IMR-90 (cell line): Measurements from ENCODE around the gene TTYH3. TPM values are rescaled to one million over a fixed set of nuclear protein-coding genes. Genes with fewer than 3 reads are reported as not detected.
A peak's percentile ranks its signal among the peaks of the same experiment; 100 is the strongest.

Experiments
- ATAC-seq: fragments of 200-7000 bp; cut with Tn5 transposase; 2 replicates; pipeline ENCODE4 v1.9.1; 2020; ENCODE audit warnings: low read depth, mild to moderate bottlenecking, moderate library complexity
- BruUV-seq: library from RNA; stranded (reverse); fragments of 400-500 nt; replicated peaks from 2 replicates; lab custom pipeline; 2021; lab: Mats Ljungman, UMichigan
- CTCF ChIA-PET: fragments of 300-600 bp; formaldehyde crosslinking; extraction: SDS; loops from one replicate; lab custom pipeline; 2021; ENCODE audit warnings: antibody characterized with exemption; lab: Yijun Ruan, JAX
- POLR2A ChIA-PET: fragments of 300-600 bp; sonication (Branson Sonifier 250); formaldehyde crosslinking; loops from one replicate; lab custom pipeline; 2022; ENCODE audit warnings: antibody characterized with exemption; ENCODE audit not compliant: unreplicated experiment; lab: Charles Lee
- DNase-seq: peaks from one replicate; pipeline ENCODE4 v3.0.0; 2013
- H2AFZ ChIP-seq: replicated peaks from 2 replicates; pipeline ENCODE3; 2013; ENCODE audit warnings: low read length, mild to moderate bottlenecking; ENCODE audit not compliant: poor library complexity
- H2AK5ac ChIP-seq: 2 replicates; pipeline ENCODE4 v1.6.1; 2013; ENCODE audit warnings: low read depth, low read length, inconsistent platforms
- H2AK9ac ChIP-seq: replicated peaks from 2 replicates; pipeline ENCODE3; 2013; ENCODE audit warnings: mild to moderate bottlenecking, low read depth, low read length, moderate library complexity; ENCODE audit not compliant: poor library complexity
- H2BK120ac ChIP-seq: 2 replicates; pipeline ENCODE4 v1.6.1; 2013; ENCODE audit warnings: low read depth, low read length, inconsistent platforms
- H2BK15ac ChIP-seq: 3 replicates; pipeline ENCODE4 v1.6.1; 2013; ENCODE audit warnings: low read depth, low read length, inconsistent platforms
- H2BK20ac ChIP-seq: 2 replicates; pipeline ENCODE4 v1.6.1; 2013; ENCODE audit warnings: low read depth, mild to moderate bottlenecking, inconsistent platforms, low read length, moderate library complexity
- H2BK5ac ChIP-seq: 2 replicates; pipeline ENCODE4 v1.6.1; 2013; ENCODE audit warnings: mild to moderate bottlenecking, low read depth, low read length, inconsistent platforms; ENCODE audit not compliant: poor library complexity, severe bottlenecking
- H3K14ac ChIP-seq: replicated peaks from 2 replicates; pipeline ENCODE4 v1.6.1; 2013; ENCODE audit warnings: low read depth, low read length, inconsistent platforms
- H3K18ac ChIP-seq: 2 replicates; pipeline ENCODE4 v1.6.1; 2013; ENCODE audit warnings: low read depth, low read length, control low read depth
- H3K23ac ChIP-seq: 2 replicates; pipeline ENCODE4 v1.6.1; 2013; ENCODE audit warnings: low read depth, low read length, inconsistent platforms
- H3K27ac ChIP-seq: 2 replicates; pipeline ENCODE4 v1.5.1; 2013; ENCODE audit warnings: mild to moderate bottlenecking, control low read depth, low read length; ENCODE audit not compliant: insufficient read depth
- H3K27me3 ChIP-seq: 2 replicates; pipeline ENCODE4 v1.6.1; 2013; ENCODE audit warnings: low read length; ENCODE audit not compliant: control insufficient read depth, insufficient read depth
- H3K36me3 ChIP-seq: 2 replicates; pipeline ENCODE4 v1.6.1; 2013; ENCODE audit warnings: low read length, mixed read lengths; ENCODE audit not compliant: control insufficient read depth, insufficient read depth
- H3K4ac ChIP-seq: 2 replicates; pipeline ENCODE4 v1.6.1; 2013; ENCODE audit warnings: low read depth, low read length, inconsistent platforms
- H3K4me1 ChIP-seq: 2 replicates; pipeline ENCODE4 v1.6.1; 2013; ENCODE audit warnings: low read length, mixed read lengths; ENCODE audit not compliant: control insufficient read depth, insufficient read depth
- H3K4me2 ChIP-seq: 2 replicates; pipeline ENCODE4 v1.6.1; 2013; ENCODE audit warnings: low read depth, mild to moderate bottlenecking, control low read depth, low read length, moderate library complexity
- H3K4me3 ChIP-seq: 2 replicates; pipeline ENCODE4 v1.5.1; 2013; ENCODE audit warnings: low read depth, mild to moderate bottlenecking, control low read depth, low read length, moderate library complexity; ENCODE audit not compliant: insufficient read depth
- H3K56ac ChIP-seq: 2 replicates; pipeline ENCODE4 v1.6.1; 2013; ENCODE audit warnings: low read length, inconsistent platforms; ENCODE audit not compliant: insufficient read depth; ENCODE audit errors: extremely low read depth
- H3K79me1 ChIP-seq, 2 experiments: 2 replicates each; pipeline ENCODE4 v1.6.1; 2013; ENCODE audit warnings: low read length in 2 of 2, inconsistent platforms in 1 of 2, low read depth in 1 of 2
- H3K9ac ChIP-seq: 2 replicates; pipeline ENCODE4 v1.6.1; 2013; ENCODE audit warnings: low read depth, low read length, control low read depth
- H3K9me1 ChIP-seq: 2 replicates; pipeline ENCODE4 v1.6.1; 2013; ENCODE audit warnings: low read length, inconsistent platforms; ENCODE audit not compliant: insufficient read depth
- H3K9me3 ChIP-seq: 2 replicates; pipeline ENCODE4 v1.6.1; 2013; ENCODE audit warnings: low read length; ENCODE audit not compliant: control insufficient read depth, insufficient read depth
- H4K20me1 ChIP-seq: 2 replicates; pipeline ENCODE4 v1.6.1; 2013; ENCODE audit warnings: low read length, inconsistent platforms; ENCODE audit not compliant: insufficient read depth
- H4K5ac ChIP-seq: 2 replicates; pipeline ENCODE4 v1.6.1; 2013; ENCODE audit warnings: mild to moderate bottlenecking, low read depth, low read length, control low read depth
- H4K8ac ChIP-seq, 2 experiments: 2 replicates each; pipeline ENCODE4 v1.6.1; 2013; ENCODE audit warnings: low read depth in 2 of 2, low read length in 2 of 2, control low read depth in 1 of 2, inconsistent platforms in 1 of 2
- H4K91ac ChIP-seq: 2 replicates; pipeline ENCODE4 v1.6.1; 2013; ENCODE audit warnings: low read depth, low read length, inconsistent platforms; ENCODE audit not compliant: insufficient read depth
- FOS ChIP-seq: fragments of 150-350 bp; IDR thresholded peaks from 2 replicates; pipeline ENCODE4 v1.6.1; 2016; ENCODE audit warnings: low read depth, low read length
- MXI1 ChIP-seq: IDR thresholded peaks from 2 replicates; pipeline ENCODE4 v1.6.1; 2012; ENCODE audit warnings: low read depth, mild to moderate bottlenecking, low read length, moderate library complexity, borderline replicate concordance
- SMC3 ChIP-seq: fragments of 150-350 bp; IDR thresholded peaks from 2 replicates; pipeline ENCODE4 v1.6.1; 2016; ENCODE audit warnings: low read depth, mild to moderate bottlenecking, antibody characterized with exemption, low read length, moderate library complexity
- USF2 ChIP-seq: fragments of 150-350 bp; IDR thresholded peaks from 2 replicates; pipeline ENCODE4 v1.6.1; 2017; ENCODE audit warnings: mild to moderate bottlenecking, antibody characterized with exemption, low read length, low read depth
- WGBS, 2 experiments: methylation state at CpG; one replicate each; pipeline versions ENCODE4 v1.1.5 to v1.1.7; 2013; ENCODE audit warnings: missing lambda C conversion rate in 2 of 2; ENCODE audit not compliant: insufficient read length in 1 of 2; ENCODE audit errors: extremely low coverage in 2 of 2; 5-methylcytosine and 5-hydroxymethylcytosine counted together
- dilution Hi-C: fragments of 300-500 bp; cut with HindIII; formaldehyde crosslinking; loops from one replicate; pipeline ENCODE4 v1.14.3; 2018; ENCODE audit warnings: low sequenced_read_pairs; ENCODE audit not compliant: unreplicated experiment
- in situ Hi-C: fragments of 300-500 bp; cut with MboI; formaldehyde crosslinking; loops from 3 replicates; pipeline ENCODE4 v1.14.3; 2019; ENCODE audit warnings: low sequenced_read_pairs, inconsistent platforms, mixed read lengths
- intact Hi-C: fragments of 100-400 bp; cut with micrococcal nuclease; formaldehyde crosslinking; loops from 2 replicates; pipeline ENCODE4 v1.10.0; 2022
- polyA plus RNA-seq, 3 experiments: library from polyadenylated mRNA; depleted of rRNA; stranded (reverse); fragments of >200 nt; gene quantifications; 2 replicates each; pipeline ENCODE4 v1.2.3, GENCODE V29; 2012; ENCODE audit warnings: low replicate concordance in 1 of 3
- total RNA-seq: library from RNA; depleted of rRNA; stranded (reverse); fragments of >200 nt; gene quantifications from 2 replicates; pipeline ENCODE4 v1.2.3, GENCODE V29; 2012

TTYH3 gene
- total and polyA plus RNA-seq, 2 of the 4 experiments (the other 2 are of a cell fraction), result 5.6 to 82.6 TPM

- Histone ChIP-seq H3K23ac (no peak overlapping the region), H3K14ac (no peak overlapping the region), H3K56ac (no peak overlapping the region)
Measured at GRCh38 chr7:2629746-2630681, 1.8 kb upstream of the TTYH3 start.

More at GRCh38 chr7:2629746-2630681, 1.8 kb upstream of the TTYH3 start:
- H3K36me3 ChIP-seq, result no peaks in the 10 kb centered on the region; the same call in 1 of the 2 replicates
- H3K79me1 ChIP-seq, result peaks cover 5 to 27% of the 10 kb centered on the region in 2 experiments; a peak in 2 of 4 replicates
- peak; percentile 39 for DNase-seq
- H3K9me3 ChIP-seq, result no peaks in the 10 kb centered on the region
- H2AK5ac ChIP-seq, result peak overlapping the region; percentile 58
- no peaks in the 10 kb centered on the region for H3K27me3 ChIP-seq
- dilution Hi-C loops, result no loop called here
- in situ Hi-C loops, result no loop called here
- ChIA-PET CTCF (interaction anchor here (0.9 kb wide), 1 partner anchor 9 kb away, joined by 6 read pairs; no protein-coding TSS in a partner anchor), POLR2A (no interaction called here)
- no peak overlapping the region for H2BK5ac ChIP-seq
- no peak overlapping the region; the same call in 1 of the 2 replicates for H2BK120ac ChIP-seq
- H3K27ac ChIP-seq, result no peak overlapping the region
- peak overlapping the region; percentile 10 for H2AFZ ChIP-seq
- no peak for ATAC-seq
- H2BK20ac ChIP-seq, result no peak overlapping the region
- peak overlapping the region; percentile 84 for H2AK9ac ChIP-seq
- intact Hi-C loops, result loop anchor here (5.0 kb wide), 1 partner anchor 73 kb away; the partner anchor contains the start of genes BRAT1 and IQCE
- no peak overlapping the region for H3K9ac ChIP-seq
- H3K4me2 ChIP-seq, result no peak overlapping the region
- H3K9me1 ChIP-seq, result peaks cover 8% of the 10 kb centered on the region; the same call in 1 of the 2 replicates
- H4K5ac ChIP-seq, result no peak overlapping the region
- no peak overlapping the region for H4K8ac ChIP-seq
- H4K20me1 ChIP-seq, result peaks cover 20% of the 10 kb centered on the region
- H3K4me1 ChIP-seq, result peaks cover 13% of the 10 kb centered on the region; the same call in 1 of the 2 replicates
- no peak overlapping the region for H3K4ac ChIP-seq
- 66% methylated on average over 14 of the region's 21 CpGs; no CpG with 5 or more reads in 1 of the 2 experiments for WGBS, 2 experiments
- TF ChIP-seq FOS (no peak), SMC3 (no peak), USF2 (no peak), MXI1 (no peak)
- no peak overlapping the region for H4K91ac ChIP-seq
- no TSS peak for BruUV-seq
- H3K4me3 ChIP-seq, result no peak overlapping the region
- no peak overlapping the region for H2BK15ac ChIP-seq
- no peak overlapping the region for H3K18ac ChIP-seq
